Subcutaneous abdominal adipose tissue (tissue), 5 donors: ENCODE results near the gene PRLH.
"Not testable (repeated sequence)": the region's sequence is repeated elsewhere in the genome, so short reads cannot be mapped to it uniquely, and the experiment has no call there.

ENCODE experiments used
- H3K27ac ChIP-seq: one replicate; pipeline ENCODE4 v1.7.0; 2013; ENCODE audit warnings: low read depth, mild to moderate bottlenecking, inconsistent platforms, low read length, moderate library complexity
- H3K27me3 ChIP-seq, 5 donors: one replicate each; pipeline ENCODE4 v1.7.0; 2013; ENCODE audit warnings: low read length in 5 of 5, inconsistent platforms in 1 of 5; ENCODE audit not compliant: control insufficient read depth in 5 of 5, insufficient read depth in 4 of 5
- H3K36me3 ChIP-seq, 5 donors: one replicate each; pipeline ENCODE4 v1.7.0; 2013; ENCODE audit warnings: low read length in 5 of 5; ENCODE audit not compliant: control insufficient read depth in 5 of 5, insufficient read depth in 5 of 5
- H3K4me1 ChIP-seq, 5 donors: one replicate each; pipeline ENCODE4 v1.7.0; 2013; ENCODE audit warnings: low read length in 5 of 5, mild to moderate bottlenecking in 3 of 5, moderate library complexity in 1 of 5; ENCODE audit not compliant: control insufficient read depth in 5 of 5, insufficient read depth in 5 of 5
- H3K4me3 ChIP-seq, 5 donors: one replicate each; pipeline ENCODE4 v1.7.0; 2013; ENCODE audit warnings: low read length in 5 of 5, low read depth in 1 of 5
- H3K9ac ChIP-seq, 5 donors: one replicate each; pipeline ENCODE4 v1.7.0; 2013; ENCODE audit warnings: low read length in 5 of 5, mild to moderate bottlenecking in 4 of 5, moderate library complexity in 3 of 5
- H3K9me3 ChIP-seq, 5 donors: one replicate each; pipeline ENCODE4 v1.7.0; 2013; ENCODE audit warnings: low read length in 5 of 5; ENCODE audit not compliant: control insufficient read depth in 5 of 5
- donor health status: healthy.
- donor health status: healthy.
- donor health status: healthy.
- donor health status: healthy.
- donor health status: healthy.

The PRLH gene

GRCh38 chr2:237606522-237606921, 40.1 kb downstream of the PRLH start:
- peaks cover 0 to 13% (median 9%) of the 10 kb centered on the region in 5 donors for H3K4me1 ChIP-seq
- not testable (repeated sequence) for H3K36me3 ChIP-seq, H3K9me3 ChIP-seq, H3K27me3 ChIP-seq, H3K27ac ChIP-seq, H3K4me3 ChIP-seq, H3K9ac ChIP-seq

- Histone ChIP-seq H3K27me3 (peaks cover 0 to 3% (median 0%) of the 10 kb centered on the region in 5 donors), H3K9me3 (no peaks in the 10 kb centered on the region), H3K9ac (no peak overlapping the region), H3K27ac (no peak overlapping the region), H3K4me3 (no peak overlapping the region), H3K4me1 (peaks cover 4 to 27% (median 15%) of the 10 kb centered on the region in 5 donors), H3K36me3 (no peaks in the 10 kb centered on the region)
These were observed 46.4 kb downstream of the PRLH start for GRCh38 chr2:237612527-237613357.

GRCh38 chr2:237613679-237614078, 47.3 kb downstream of the PRLH start:
- Histone ChIP-seq H3K9ac (no peak overlapping the region), H3K36me3 (no peaks in the 10 kb centered on the region), H3K27ac (no peak overlapping the region), H3K27me3 (peaks cover 0 to 3% (median 0%) of the 10 kb centered on the region in 5 donors), H3K4me3 (no peak overlapping the region), H3K9me3 (no peaks in the 10 kb centered on the region), H3K4me1 (peaks cover 4 to 27% (median 15%) of the 10 kb centered on the region in 5 donors)

GRCh38 chr2:237614151-237614720, 47.9 kb downstream of the PRLH start:
- Histone ChIP-seq H3K4me1 (peaks cover 4 to 27% (median 15%) of the 10 kb centered on the region in 5 donors), H3K27ac (no peak overlapping the region), H3K36me3 (no peaks in the 10 kb centered on the region), H3K4me3 (no peak overlapping the region), H3K9me3 (no peaks in the 10 kb centered on the region), H3K27me3 (peaks cover 0 to 3% (median 0%) of the 10 kb centered on the region in 5 donors), H3K9ac (no peak overlapping the region)

- no peak overlapping the region for H3K9ac ChIP-seq
These were observed 49.4 kb downstream of the PRLH start for GRCh38 chr2:237615631-237616249.

GRCh38 chr2:237616373-237616733, 50.0 kb downstream of the PRLH start:
- peaks cover 4 to 27% (median 15%) of the 10 kb centered on the region in 5 donors for H3K4me1 ChIP-seq
- H3K27me3 ChIP-seq: peaks cover 0 to 3% (median 0%) of the 10 kb centered on the region in 5 donors
- no peak overlapping the region for H3K27ac ChIP-seq
- H3K36me3 ChIP-seq: no peaks in the 10 kb centered on the region
- H3K4me3 ChIP-seq: no peak overlapping the region
- no peak overlapping the region for H3K9ac ChIP-seq
- H3K9me3 ChIP-seq: no peaks in the 10 kb centered on the region

More at GRCh38 chr2:237615631-237616249, 49.4 kb downstream of the PRLH start:
- H3K36me3 ChIP-seq: no peaks in the 10 kb centered on the region
- peaks cover 0 to 3% (median 0%) of the 10 kb centered on the region in 5 donors for H3K27me3 ChIP-seq
- H3K4me3 ChIP-seq: no peak overlapping the region
- peaks cover 4 to 27% (median 15%) of the 10 kb centered on the region in 5 donors for H3K4me1 ChIP-seq
- no peak overlapping the region for H3K27ac ChIP-seq
- no peaks in the 10 kb centered on the region for H3K9me3 ChIP-seq
